ENCODE measurements around the gene SLC25A51.
"Not testable (repeated sequence)": the region's sequence is repeated elsewhere in the genome, so short reads cannot be mapped to it uniquely, and the experiment has no call there.

The SLC25A51 gene

GRCh38 chr9:37902796-37903646 is 906 bp downstream of the SLC25A51 start:
- DNase-seq: peak; percentile 64

DNA sequence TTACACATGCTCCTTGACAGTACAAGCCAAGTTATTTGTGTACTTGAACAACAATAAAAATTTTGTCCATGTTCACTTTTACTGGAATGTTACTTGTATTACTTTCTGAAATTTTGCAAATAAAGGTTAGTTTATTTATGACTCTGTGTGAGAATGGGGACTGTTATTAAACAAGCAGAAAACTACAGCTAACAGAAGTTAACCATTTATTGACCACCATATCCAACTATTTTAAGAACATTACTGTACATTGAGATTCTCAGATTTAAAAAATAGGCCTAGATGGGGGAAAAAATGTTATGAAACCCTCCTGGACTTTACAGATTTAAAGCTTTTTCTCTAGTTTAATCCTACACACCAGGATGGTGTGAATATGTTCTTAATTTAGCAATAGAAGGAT is 1.8 kb downstream of the SLC25A51 start:
- DNase-seq: no peak

GRCh38 chr9:37899041-37899440 is 4.9 kb downstream of the SLC25A51 start:
- no peak for DNase-seq

GRCh38 chr9:37897665-37898064 is 6.3 kb downstream of the SLC25A51 start:
- DNase-seq: no peak

- no peak for DNase-seq
Measured at GRCh38 chr9:37892063-37892462, 11.9 kb downstream of the SLC25A51 start.

GRCh38 chr9:37891042-37891441 is 12.9 kb downstream of the SLC25A51 start:
- not testable (repeated sequence) for DNase-seq

GRCh38 chr9:37889536-37889935 is 14.4 kb downstream of the SLC25A51 start:
- DNase-seq: no peak

GRCh38 chr9:37887977-37888583 is 15.8 kb downstream of the SLC25A51 start:
- not testable (repeated sequence) for DNase-seq

DNA sequence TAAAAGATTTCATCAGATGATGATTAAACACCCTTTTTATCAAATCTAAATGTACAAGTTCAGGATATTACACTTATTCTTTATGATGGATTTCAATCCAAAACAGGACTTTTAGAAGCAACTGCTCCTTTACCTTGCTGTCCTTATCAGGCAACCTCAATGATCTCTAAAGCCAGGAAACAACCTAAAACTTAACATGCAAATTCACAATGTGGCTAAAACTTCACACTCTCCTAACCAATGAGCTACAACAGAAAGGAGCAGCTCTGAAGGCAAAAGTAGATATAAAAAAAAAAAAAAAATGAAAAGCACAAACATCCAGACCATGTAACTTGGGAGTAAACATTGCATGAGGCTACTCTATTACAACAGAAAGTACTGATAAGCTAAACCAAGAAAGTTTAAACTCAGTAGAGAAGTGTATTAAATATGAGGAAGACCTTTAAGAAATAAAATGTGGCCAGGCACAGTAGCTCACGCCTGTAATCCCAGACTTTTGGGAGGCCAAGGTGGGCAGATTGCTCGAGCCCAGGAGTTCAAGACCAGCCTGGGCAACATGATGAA is 22.9 kb downstream of the SLC25A51 start:
- DNase-seq: no peak

- no peak for DNase-seq
Measured at GRCh38 chr9:37876376-37876775, 27.6 kb downstream of the SLC25A51 start.

- DNase-seq: no peak
Measured at GRCh38 chr9:37873955-37874354, 30.0 kb downstream of the SLC25A51 start.

GRCh38 chr9:37870799-37871176 is 33.1 kb downstream of the SLC25A51 start:
- no peak for DNase-seq

DNA sequence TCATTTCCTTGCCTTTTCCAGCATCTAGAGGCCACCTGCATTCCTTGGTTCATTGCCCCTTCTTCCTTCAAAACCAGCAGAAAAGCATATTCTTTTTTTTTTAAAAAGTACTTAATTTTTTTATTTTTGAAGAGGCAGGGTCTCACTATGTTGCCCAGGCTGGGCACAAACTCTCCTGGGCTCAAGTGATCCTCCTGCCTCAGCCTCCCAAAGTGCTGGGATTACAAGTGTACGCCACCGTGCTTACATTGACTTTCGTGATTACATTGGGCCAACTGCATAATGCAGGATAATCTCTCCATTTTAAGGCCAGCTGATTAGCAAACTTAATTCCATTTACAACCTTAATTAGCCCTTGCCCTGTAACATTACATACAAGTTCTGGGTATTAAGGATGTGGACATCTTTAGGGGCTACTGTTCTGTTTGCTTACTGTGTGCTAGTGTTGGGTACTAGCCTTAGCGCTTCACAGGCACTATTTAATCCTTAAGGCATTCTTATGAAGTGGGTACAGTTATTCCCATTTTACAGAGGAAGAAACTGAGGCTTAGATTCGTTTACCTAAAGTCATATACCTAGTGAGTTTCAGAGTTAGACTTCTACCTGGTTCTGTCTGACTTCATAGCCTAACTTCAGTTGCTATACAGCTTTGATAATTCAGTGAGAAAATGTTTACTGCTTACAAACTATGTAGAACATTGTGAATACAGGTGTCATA is 33.7 kb downstream of the SLC25A51 start:
- DNase-seq: no peak

DNA sequence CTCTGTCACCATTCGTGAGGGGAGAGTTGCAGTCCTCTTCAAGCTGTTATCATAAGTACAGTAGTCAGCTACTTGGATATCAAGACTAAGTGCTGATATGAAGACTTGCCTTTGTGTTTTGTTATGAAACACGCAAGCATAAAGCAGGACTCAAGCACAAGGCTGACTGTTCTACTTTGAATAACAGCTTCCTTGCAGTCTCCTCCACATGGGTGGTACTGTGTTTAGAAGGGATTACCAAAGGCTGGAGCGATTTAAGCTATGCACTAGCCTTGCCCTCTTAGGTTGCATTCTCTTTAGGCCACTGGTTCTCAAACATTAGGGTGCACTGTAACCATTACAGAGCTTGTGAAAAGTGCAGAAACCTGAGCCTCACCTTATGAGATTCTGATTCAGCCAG is 41.4 kb downstream of the SLC25A51 start:
- no peak for DNase-seq

DNA sequence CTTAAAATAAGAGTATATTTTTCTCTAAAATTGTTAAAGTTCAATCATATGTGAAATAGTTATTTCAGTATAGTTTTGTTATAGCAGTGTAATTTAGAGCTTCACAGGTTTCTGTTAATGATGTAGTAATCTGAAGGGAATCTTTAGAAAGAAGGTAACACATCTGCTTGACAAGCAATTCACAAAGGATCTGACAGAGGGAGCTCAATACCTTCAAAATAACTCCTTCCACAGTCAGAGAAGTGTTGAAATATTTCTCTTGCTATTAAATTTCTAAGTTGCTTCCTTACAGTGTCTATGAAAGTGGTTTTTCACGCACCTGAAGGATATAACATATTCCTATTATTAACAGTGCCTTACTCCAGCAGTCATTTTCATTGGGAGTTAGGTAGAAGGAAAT is 44.9 kb downstream of the SLC25A51 start:
- DNase-seq: no peak

- no peak for DNase-seq
Measured at GRCh38 chr9:37856551-37856950, 47.4 kb downstream of the SLC25A51 start.

DNA sequence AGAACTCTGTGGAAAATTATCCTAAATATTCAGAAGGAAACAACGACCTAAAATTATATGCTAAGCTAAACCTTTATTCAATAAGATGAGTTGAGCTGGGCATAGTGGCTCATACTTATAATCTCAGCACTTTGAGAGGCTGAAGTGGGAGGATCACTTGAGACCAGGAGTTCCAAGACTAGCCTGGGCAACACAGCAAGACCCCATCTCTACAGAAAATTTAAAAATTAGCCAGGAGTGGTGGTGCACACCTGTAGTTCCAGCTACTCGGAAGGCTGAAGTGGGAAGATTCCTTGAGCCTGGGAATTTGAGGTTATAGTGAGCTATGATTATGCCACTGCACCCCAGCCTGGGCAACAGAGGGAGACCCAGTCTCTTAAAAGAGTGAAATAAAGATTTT is 51.7 kb downstream of the SLC25A51 start:
- DNase-seq: no peak

GRCh38 chr9:37840560-37841194 is 63.2 kb downstream of the SLC25A51 start:
- DNase-seq: no peak

GRCh38 chr9:37839496-37840461 is 64.1 kb downstream of the SLC25A51 start:
- no peak for DNase-seq

Measured in activated CD4-positive, alpha-beta T cell treated with anti-CD3 and anti-CD28 coated beads, Interleukin-2, amount 50 U/mL, for 16 hours (primary cell).